ENCODE results near the gene KBTBD6. TPM values are rescaled to one million over a fixed set of nuclear protein-coding genes. Genes with fewer than 3 reads are reported as not detected.

Gene KBTBD6
- total and polyA plus RNA-seq, 2 of the 13 experiments (the other 11 are each of a cell fraction or from before 2014, with no cell fraction given): 4.4 to 12.0 TPM

DNA sequence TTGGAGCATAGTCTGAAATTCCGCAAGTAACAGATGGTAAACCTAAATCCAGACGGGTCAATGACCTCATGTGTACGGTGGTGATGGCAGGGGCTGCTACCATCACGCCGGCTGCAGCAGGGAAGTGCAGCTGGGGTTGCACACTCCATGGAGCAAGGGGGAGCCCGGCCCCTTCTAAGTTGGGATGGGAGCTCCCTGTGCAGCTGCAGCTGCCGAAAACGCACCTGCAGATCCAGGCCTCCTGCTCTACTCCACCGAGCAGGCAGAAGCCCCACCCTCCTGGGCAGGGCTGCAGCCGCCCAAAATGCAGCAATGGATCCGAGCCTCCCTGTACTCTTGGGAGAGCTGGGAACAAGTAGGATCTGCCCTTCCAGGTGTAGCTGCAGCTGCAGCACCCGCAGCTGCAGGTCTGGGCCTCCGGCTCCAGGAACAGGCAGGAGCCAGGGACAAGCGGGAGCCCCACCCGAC, 25.5 kb downstream of the KBTBD6 start (continued):
- TF ChIP-seq, protein P1, sequence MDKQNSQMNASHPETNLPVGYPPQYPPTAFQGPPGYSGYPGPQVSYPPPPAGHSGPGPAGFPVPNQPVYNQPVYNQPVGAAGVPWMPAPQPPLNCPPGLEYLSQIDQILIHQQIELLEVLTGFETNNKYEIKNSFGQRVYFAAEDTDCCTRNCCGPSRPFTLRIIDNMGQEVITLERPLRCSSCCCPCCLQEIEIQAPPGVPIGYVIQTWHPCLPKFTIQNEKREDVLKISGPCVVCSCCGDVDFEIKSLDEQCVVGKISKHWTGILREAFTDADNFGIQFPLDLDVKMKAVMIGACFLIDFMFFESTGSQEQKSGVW (CRISPR knock-in tag; IDR thresholded peaks at IDR 0.05; ENCODE audit: borderline replicate concordance): no peak
- TF ChIP-seq, protein P2, sequence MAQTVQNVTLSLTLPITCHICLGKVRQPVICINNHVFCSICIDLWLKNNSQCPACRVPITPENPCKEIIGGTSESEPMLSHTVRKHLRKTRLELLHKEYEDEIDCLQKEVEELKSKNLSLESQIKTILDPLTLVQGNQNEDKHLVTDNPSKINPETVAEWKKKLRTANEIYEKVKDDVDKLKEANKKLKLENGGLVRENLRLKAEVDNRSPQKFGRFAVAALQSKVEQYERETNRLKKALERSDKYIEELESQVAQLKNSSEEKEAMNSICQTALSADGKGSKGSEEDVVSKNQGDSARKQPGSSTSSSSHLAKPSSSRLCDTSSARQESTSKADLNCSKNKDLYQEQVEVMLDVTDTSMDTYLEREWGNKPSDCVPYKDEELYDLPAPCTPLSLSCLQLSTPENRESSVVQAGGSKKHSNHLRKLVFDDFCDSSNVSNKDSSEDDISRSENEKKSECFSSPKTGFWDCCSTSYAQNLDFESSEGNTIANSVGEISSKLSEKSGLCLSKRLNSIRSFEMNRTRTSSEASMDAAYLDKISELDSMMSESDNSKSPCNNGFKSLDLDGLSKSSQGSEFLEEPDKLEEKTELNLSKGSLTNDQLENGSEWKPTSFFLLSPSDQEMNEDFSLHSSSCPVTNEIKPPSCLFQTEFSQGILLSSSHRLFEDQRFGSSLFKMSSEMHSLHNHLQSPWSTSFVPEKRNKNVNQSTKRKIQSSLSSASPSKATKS (CRISPR knock-in tag; IDR thresholded peaks at IDR 0.05): no peak

DNA sequence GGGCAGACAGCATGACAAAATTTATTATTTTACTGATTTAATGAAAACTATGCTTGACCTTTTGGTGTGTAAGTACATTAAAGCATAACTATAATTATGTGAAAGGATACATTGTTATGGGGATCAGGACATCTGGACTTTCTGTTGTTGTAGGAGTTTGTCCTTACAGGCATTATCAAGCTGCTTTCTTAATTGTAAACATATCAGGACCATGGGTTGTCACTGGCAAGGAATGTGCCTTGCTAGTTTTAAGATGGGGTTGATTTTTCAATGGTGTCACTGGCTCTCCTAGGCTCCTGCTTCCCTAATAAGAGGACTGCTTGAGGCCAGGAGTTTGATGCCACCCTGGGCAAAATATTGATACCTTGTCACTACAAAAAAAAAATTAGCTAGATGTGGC, 32.6 kb downstream of the KBTBD6 start:
- Histone ChIP-seq H3K36me3 (replicated peaks in 1 of 2; ENCODE audit: control insufficient read depth in 1 of 2, insufficient read depth in 2 of 2, low read length in 2 of 2) (no peaks in the 10 kb centered on the region), H3K4me2 (ENCODE audit: low read depth, low read length) (no peak overlapping the region), H3K27ac (ENCODE audit: extremely low read length, insufficient read depth, low read length) (no peak overlapping the region), H3K9ac (ENCODE audit: insufficient read depth, low read depth, low read length) (no peak overlapping the region), H3K27me3 (ENCODE audit: control insufficient read depth in 1 of 2, insufficient read depth in 2 of 2, low read length in 2 of 2) (no peaks in the 10 kb centered on the region), H3K4me3 (replicated peaks in 1 of 3; ENCODE audit: insufficient read depth in 1 of 3, low read depth in 2 of 3, low read length in 3 of 3) (no peak overlapping the region), H4K20me1 (ENCODE audit: insufficient read depth, low read length) (no peaks in the 10 kb centered on the region), H3K4me1 (ENCODE audit: insufficient read depth, low read length) (no peaks in the 10 kb centered on the region), H3K9me3 (ENCODE audit: low read length) (no peaks in the 10 kb centered on the region), H2AFZ (ENCODE audit: low read length) (no peak overlapping the region), H3K79me2 (ENCODE audit: insufficient read depth, low read length) (no peaks in the 10 kb centered on the region)
- ChIA-PET POLR2A (no interaction called here), CTCF (ENCODE audit: low intra/inter-chr PET ratio, low total read pairs) (no interaction called here)
- FAIRE-seq: no peak
- BruUV-seq (replicated peaks): no TSS peak
- in situ Hi-C loops (cut with HindIII; ENCODE audit: extremely low pct_ligation_motif_present, low pct_unique_long_range_greater_than_20kb) (no loop called here), intact Hi-C loops (cut with micrococcal nuclease; ENCODE audit: unreplicated experiment) (no loop called here)
- no peak for DNase-seq (ENCODE audit: low spot score)
- ATAC-seq: no peak
- TF ChIP-seq, protein P3, sequence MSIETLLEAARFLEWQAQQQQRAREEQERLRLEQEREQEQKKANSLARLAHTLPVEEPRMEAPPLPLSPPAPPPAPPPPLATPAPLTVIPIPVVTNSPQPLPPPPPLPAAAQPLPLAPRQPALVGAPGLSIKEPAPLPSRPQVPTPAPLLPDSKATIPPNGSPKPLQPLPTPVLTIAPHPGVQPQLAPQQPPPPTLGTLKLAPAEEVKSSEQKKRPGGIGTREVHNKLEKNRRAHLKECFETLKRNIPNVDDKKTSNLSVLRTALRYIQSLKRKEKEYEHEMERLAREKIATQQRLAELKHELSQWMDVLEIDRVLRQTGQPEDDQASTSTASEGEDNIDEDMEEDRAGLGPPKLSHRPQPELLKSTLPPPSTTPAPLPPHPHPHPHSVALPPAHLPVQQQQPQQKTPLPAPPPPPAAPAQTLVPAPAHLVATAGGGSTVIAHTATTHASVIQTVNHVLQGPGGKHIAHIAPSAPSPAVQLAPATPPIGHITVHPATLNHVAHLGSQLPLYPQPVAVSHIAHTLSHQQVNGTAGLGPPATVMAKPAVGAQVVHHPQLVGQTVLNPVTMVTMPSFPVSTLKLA (IDR thresholded peaks at IDR 0.05): no peak
- no peak for TF ChIP-seq HES4 (CRISPR knock-in tag; IDR thresholded peaks at IDR 0.05; ENCODE audit: borderline replicate concordance)
- no peak for TF ChIP-seq NR2F2 (IDR thresholded peaks at IDR 0.05; ENCODE audit: borderline replicate concordance, low read depth)
- TF ChIP-seq SKI (IDR thresholded peaks at IDR 0.05; ENCODE audit: partially characterized antibody): no peak
- TF ChIP-seq, protein P4, sequence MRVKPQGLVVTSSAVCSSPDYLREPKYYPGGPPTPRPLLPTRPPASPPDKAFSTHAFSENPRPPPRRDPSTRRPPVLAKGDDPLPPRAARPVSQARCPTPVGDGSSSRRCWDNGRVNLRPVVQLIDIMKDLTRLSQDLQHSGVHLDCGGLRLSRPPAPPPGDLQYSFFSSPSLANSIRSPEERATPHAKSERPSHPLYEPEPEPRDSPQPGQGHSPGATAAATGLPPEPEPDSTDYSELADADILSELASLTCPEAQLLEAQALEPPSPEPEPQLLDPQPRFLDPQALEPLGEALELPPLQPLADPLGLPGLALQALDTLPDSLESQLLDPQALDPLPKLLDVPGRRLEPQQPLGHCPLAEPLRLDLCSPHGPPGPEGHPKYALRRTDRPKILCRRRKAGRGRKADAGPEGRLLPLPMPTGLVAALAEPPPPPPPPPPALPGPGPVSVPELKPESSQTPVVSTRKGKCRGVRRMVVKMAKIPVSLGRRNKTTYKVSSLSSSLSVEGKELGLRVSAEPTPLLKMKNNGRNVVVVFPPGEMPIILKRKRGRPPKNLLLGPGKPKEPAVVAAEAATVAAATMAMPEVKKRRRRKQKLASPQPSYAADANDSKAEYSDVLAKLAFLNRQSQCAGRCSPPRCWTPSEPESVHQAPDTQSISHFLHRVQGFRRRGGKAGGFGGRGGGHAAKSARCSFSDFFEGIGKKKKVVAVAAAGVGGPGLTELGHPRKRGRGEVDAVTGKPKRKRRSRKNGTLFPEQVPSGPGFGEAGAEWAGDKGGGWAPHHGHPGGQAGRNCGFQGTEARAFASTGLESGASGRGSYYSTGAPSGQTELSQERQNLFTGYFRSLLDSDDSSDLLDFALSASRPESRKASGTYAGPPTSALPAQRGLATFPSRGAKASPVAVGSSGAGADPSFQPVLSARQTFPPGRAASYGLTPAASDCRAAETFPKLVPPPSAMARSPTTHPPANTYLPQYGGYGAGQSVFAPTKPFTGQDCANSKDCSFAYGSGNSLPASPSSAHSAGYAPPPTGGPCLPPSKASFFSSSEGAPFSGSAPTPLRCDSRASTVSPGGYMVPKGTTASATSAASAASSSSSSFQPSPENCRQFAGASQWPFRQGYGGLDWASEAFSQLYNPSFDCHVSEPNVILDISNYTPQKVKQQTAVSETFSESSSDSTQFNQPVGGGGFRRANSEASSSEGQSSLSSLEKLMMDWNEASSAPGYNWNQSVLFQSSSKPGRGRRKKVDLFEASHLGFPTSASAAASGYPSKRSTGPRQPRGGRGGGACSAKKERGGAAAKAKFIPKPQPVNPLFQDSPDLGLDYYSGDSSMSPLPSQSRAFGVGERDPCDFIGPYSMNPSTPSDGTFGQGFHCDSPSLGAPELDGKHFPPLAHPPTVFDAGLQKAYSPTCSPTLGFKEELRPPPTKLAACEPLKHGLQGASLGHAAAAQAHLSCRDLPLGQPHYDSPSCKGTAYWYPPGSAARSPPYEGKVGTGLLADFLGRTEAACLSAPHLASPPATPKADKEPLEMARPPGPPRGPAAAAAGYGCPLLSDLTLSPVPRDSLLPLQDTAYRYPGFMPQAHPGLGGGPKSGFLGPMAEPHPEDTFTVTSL (CRISPR knock-in tag; IDR thresholded peaks at IDR 0.05; ENCODE audit: borderline replicate concordance): no peak
- TF ChIP-seq, protein P5, sequence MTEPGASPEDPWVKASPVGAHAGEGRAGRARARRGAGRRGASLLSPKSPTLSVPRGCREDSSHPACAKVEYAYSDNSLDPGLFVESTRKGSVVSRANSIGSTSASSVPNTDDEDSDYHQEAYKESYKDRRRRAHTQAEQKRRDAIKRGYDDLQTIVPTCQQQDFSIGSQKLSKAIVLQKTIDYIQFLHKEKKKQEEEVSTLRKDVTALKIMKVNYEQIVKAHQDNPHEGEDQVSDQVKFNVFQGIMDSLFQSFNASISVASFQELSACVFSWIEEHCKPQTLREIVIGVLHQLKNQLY (CRISPR knock-in tag; IDR thresholded peaks at IDR 0.05): no peak
- no peak for TF ChIP-seq KDM5A (IDR thresholded peaks at IDR 0.05; ENCODE audit: borderline replicate concordance, low read length)

All from HepG2 (cell line).